C4-2B (cell line): ENCODE results near the gene CLEC16A.

Source experiments
- H3K27ac ChIP-seq: fragments of 450-650 bp; 2 replicates; pipeline ENCODE4 v1.5.1; 2017
- ZFX ChIP-seq: fragments of 450-650 bp; IDR thresholded peaks from 2 replicates; pipeline ENCODE4 v1.6.1; 2017
- TF ChIP-seq, protein P1 (sequence below): fragments of 450-650 bp; conservative IDR thresholded peaks from 2 replicates; pipeline ENCODE4 v1.5.1; 2017; ENCODE audit warnings: mild to moderate bottlenecking

CLEC16A gene

DNA sequence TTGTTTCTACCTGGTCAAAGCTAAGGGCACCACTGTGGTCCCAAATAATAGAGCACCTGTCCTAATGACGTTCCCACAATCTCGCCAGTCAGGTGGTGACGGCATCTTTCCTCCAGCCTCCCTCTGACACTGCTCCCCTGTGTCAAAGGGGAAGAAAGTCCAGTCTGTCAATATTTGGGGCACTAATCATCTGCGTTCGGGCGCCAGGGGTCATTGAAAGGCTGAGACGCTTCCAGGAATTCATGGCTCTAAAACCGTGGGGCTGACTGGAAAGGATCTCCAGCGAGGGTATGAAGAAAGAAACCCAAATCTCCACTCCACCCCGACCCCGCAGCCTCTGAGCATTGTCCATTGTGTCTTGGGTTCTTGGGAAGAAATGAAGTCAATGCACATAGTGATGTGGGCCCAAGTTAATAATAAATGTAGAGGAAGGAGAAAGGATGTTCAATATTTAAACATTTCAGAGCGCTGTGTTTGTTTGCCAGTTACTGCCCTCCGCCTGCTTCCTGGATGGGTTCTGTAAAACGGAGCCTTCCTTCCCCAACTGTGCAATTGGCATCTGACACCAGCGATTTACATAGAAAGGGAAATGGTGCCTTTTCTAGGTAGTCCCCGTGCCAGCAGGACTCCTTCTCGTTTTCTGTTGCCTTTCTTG is 208.4 kb downstream of the CLEC16A start:
- H3K27ac ChIP-seq = no peak overlapping the region
- no peak for TF ChIP-seq ZFX
- TF ChIP-seq, protein P1, sequence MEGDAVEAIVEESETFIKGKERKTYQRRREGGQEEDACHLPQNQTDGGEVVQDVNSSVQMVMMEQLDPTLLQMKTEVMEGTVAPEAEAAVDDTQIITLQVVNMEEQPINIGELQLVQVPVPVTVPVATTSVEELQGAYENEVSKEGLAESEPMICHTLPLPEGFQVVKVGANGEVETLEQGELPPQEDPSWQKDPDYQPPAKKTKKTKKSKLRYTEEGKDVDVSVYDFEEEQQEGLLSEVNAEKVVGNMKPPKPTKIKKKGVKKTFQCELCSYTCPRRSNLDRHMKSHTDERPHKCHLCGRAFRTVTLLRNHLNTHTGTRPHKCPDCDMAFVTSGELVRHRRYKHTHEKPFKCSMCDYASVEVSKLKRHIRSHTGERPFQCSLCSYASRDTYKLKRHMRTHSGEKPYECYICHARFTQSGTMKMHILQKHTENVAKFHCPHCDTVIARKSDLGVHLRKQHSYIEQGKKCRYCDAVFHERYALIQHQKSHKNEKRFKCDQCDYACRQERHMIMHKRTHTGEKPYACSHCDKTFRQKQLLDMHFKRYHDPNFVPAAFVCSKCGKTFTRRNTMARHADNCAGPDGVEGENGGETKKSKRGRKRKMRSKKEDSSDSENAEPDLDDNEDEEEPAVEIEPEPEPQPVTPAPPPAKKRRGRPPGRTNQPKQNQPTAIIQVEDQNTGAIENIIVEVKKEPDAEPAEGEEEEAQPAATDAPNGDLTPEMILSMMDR = no peak

DNA sequence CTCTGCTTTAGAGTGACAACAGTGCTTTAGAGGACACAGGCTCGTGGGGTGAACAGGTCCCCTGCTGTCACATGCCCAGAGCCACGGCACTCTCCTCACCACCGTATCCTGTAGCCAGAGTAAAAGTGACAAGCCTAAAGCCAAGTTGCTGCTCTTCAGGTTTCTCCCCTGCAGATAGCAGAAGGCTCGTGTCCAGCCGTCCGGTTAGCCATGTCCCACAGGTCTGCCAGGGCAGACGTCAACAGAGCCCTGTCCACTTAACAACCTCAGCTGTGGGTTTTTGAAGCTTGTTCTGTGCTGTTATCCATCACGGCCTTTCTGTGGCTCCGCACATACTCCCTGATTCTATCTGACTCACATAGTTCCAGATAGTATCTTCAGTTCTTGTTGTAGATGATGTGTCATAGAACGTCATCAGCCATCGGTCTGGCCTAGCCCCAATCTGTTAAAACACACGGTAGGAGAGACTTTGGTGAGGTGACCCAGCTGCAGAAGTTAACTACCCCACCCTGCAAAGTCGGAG is 211.0 kb downstream of the CLEC16A start:
- no peak overlapping the region for H3K27ac ChIP-seq
- TF ChIP-seq ZFX = no peak
- TF ChIP-seq, protein P1 = no peak

DNA sequence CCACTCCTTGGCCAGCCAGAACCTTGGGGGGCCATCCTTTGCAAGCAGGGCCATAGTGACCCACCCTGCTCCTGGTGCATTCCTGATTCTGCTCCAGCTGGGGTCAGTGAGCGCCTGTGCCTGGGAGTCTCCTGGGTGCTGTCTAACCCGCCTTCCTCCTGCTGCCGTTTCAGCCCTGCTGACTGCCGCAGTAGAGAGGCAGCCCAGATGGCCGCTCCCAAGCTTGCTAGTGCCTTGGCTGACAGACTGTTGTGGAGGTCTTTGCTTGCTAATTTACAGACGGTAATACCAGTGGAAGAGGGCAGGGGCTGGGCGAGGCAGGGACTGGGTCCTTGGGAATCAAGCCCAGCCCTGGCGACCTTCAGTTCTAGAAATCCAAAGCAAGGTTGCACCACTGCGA is 212.0 kb downstream of the CLEC16A start:
- no peak overlapping the region for H3K27ac ChIP-seq
- TF ChIP-seq, protein P1 = no peak
- TF ChIP-seq ZFX = no peak

DNA sequence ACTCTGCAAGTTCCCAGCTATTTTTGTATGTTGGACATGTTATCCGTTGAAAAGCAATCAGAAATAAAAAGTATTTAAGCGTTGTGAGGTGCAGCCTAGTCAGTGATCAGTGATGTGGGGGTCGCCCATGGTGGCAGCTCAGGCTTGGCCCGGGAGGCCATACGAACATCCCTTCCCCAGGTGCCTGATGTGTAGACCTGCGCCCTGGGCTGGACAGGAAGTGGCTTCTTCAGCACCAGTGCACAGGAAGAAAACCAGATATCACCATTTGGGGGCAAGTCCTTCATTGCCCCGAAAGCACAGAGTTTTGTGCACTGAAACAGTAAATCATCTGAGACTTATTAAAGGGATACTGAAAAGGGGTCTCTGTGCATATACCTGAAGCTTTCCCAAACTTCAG is 212.8 kb downstream of the CLEC16A start:
- no peak for TF ChIP-seq ZFX
- TF ChIP-seq, protein P1 = no peak
- no peak overlapping the region for H3K27ac ChIP-seq

DNA sequence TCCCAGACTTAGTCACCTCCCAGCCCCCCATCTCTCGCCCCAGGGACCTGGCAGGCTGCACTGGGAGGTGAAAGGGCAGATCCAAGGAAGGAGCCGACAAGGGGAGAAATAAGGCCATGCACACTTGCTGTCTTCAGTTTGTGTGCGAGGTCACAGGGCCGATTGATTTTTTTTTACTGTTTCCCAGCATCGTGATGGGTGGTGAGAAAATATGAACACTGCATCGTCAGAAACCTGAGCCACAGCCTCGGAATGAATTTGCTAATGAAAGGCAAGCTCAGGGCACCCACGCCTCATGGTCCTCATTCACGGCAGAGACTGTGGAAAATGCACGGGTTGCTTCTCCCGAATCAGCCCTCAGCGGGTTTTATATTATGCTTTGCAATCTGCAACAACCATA is 213.7 kb downstream of the CLEC16A start:
- H3K27ac ChIP-seq = no peak overlapping the region
- TF ChIP-seq, protein P1 = no peak
- TF ChIP-seq ZFX = no peak

DNA sequence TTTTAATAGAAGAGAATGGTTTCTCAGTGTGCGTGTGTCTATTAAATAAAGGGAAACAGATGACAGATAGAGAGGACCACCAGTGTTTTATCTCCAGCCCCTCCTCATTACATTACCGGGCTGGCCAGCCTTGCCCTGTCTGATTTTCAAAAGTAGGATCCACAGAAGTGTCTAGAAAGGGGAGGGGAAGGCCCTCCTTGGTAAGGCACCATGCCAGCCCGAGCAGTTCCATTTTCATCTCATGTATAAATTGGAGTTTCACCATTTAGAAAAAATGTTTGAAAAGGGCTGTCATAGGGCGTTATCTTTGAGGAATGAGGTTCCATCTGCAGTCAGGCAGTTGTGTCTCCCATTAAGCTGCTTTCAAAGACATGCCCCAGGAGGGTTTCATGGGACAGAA is 214.9 kb downstream of the CLEC16A start:
- TF ChIP-seq ZFX = no peak
- TF ChIP-seq, protein P1 = no peak

DNA sequence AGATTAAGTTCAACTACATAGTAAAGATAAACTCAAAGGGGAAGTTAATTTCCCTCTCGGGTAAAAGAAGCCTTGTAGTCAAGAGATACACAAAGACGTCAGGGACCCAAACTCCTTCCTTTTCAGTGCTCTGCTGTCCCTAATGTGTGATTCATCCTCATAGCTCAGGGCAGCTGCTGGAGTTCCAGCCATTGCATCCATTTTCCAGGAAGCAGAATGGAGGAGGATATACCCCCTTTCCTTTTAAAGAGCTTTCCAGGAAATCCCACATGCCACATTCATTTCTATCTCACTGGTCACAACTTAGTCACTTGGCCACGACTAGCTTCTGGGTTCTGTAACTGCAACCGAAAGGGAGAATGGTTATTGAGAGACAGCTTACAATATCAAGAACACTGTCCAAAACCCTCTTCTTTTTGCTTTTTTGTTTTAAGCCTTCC is 216.3 kb downstream of the CLEC16A start:
- no peak for TF ChIP-seq ZFX
- TF ChIP-seq, protein P1 = no peak
- H3K27ac ChIP-seq = no peak overlapping the region

More for the DNA sequence above, 214.9 kb downstream of the CLEC16A start:
- no peak overlapping the region for H3K27ac ChIP-seq
